Activated CD8-positive, alpha-beta memory T cell treated with anti-CD3 and anti-CD28 coated beads for 36 hours (primary cell): Measurements from ENCODE around the gene NKX1-2. TPM values are rescaled to one million over a fixed set of nuclear protein-coding genes. Genes with fewer than 3 reads are reported as not detected.

ENCODE experiments used
- CTCF ChIA-PET: fragments of 350-600 bp; sonication (Branson Sonifier 250); formaldehyde crosslinking; loops from one replicate; lab custom pipeline; 2021; ENCODE audit warnings: antibody characterized with exemption; lab: Charles Lee
- POLR2A ChIA-PET: fragments of 350-600 bp; sonication (Branson Sonifier 250); formaldehyde crosslinking; loops from one replicate; lab custom pipeline; 2021; ENCODE audit warnings: antibody characterized with exemption; lab: Charles Lee
- total RNA-seq, 2 experiments: library from RNA; stranded (reverse); gene quantifications; one replicate each; pipeline ENCODE4 v1.2.3, GENCODE V29; 2021

The NKX1-2 gene
- total RNA-seq, 2 experiments from 2014 or later = not detected

DNA sequence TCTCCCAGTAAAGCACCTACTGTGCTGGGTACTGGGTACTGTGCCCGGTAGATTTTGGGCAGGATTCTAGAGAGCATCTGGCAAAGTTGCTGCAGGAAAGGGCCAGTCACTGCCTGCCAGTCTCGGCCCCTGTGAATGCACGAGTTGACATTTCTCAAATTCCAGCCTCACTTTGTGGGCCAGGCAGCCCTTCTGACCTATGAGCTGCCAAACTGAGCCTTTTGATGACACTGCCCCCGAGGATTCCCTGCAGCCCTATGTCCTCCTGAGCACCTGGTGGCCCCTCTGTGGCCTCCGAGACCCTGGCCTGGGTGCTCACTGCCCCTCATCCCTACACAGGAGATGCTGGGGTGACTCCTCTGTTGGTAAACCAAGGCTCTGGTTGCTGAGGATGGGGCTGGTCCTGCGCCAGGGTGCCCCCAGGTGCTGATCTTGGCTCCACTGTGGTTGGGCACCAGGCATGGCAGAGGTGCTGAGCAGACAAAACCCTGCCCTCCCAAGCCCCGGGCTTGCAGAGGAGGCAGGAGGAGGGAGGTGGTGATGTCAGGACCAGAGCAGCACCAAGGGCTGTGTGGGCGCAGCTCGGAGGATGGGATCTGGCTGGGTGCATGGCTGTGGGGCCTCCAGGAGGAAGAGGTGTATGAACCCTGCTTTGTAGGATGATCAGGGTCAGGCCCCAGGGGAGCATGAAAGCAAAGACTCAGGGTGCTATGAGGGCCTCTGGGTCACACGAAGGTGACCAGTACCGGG lies 28.0 kb upstream of the NKX1-2 start:
- CTCF ChIA-PET = no interaction called here
- POLR2A ChIA-PET = no interaction called here

DNA sequence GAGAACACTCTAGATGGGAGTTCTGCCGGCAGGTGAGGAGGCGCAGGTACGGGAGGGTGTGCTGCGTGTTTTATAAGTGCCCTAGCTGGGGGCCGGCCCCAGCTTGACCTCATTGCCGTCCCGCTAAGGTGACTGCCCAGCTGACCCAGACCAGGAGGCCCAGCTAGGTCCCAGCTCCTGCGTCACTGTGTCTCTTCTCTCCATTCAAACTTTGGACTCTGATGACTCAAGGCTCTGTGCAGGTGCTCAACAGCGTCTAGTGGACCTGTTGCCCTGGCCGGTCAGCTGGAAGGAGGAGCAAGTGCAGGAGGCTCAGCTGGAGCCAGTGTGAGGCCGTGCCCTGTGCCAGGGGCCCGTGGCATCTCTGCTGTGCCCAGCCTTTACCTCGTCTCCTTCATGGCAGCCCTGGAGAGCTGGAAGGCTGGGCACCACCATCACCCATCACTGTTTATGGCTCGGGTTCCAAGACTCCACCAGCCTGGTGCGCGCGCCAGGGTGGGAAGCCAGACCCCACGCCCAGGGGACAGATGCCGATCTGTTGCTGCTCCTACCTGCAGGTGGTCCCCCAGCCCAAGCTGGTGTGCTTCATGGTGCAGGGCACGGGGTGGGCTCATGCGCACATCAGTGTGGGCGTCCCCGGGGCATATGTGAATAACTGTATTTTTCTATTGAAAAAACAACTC lies 26.3 kb upstream of the NKX1-2 start:
- ChIA-PET POLR2A (no interaction called here), CTCF (no interaction called here)

DNA sequence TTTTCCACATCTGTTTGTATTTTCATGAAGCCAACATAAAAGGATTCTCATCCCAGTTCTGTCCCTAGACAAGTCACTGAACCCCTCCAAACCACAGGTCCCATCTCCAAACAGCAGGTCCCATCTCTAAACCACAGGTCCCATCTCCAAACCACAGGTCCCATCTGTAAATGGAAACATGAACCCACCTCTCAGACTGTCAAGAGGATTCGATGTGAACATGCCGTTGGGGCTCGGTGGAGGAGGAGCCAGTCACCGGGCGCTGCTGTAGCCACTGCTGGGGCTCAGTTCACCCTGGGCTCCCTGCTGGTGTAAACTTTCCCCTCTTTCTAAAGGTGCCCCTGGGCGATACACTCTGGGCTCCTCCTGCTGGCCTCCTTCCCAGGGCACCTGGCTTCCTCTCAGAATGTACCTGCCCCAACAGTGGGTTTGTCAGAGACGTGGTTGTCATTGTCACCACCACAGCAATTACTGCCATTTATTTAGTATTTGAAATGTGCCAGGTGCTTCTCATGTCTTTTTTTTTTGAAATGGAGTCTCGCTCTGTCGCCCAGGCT lies 24.8 kb upstream of the NKX1-2 start:
- ChIA-PET CTCF (no interaction called here), POLR2A (no interaction called here)

DNA sequence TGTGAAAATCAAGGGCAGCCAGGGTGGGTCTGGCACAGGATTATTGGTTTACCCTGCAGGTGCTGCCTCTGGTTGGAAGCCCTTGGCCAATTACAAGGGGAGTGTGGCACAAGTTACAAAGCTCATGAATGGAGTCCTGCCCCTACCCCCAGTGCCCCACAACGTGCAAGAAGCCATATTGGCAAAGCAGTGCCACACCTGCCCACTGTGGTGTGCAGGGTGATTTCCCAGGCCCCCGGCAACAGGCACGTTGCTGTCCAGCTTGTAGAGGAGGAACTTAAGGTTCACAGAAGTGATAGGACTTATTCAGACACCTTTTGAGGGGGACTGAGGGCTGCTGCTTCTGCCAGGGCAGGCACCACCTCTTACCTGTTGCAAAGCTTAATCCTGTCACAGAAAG lies 23.2 kb upstream of the NKX1-2 start:
- CTCF ChIA-PET = no interaction called here
- POLR2A ChIA-PET = no interaction called here

DNA sequence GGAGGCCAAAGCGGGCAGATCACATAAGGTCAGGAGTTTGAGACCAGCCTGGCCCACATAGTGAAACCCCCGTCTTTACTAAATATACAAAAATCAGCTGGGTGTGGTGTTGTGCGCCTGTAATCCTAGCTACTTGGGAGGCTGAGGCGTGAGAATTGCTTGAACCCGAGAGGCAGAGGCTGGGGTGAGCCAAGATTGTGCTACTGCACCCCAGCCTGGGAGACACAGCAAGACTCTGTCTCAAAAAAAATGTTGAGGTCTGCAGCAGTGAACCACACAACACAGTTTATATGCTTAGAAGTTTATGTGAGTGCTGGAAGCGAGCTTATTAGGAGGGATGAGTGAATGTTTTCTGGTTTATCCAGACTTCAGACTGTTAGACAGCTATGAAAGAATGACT lies 22.2 kb upstream of the NKX1-2 start:
- CTCF ChIA-PET = no interaction called here
- POLR2A ChIA-PET = no interaction called here

DNA sequence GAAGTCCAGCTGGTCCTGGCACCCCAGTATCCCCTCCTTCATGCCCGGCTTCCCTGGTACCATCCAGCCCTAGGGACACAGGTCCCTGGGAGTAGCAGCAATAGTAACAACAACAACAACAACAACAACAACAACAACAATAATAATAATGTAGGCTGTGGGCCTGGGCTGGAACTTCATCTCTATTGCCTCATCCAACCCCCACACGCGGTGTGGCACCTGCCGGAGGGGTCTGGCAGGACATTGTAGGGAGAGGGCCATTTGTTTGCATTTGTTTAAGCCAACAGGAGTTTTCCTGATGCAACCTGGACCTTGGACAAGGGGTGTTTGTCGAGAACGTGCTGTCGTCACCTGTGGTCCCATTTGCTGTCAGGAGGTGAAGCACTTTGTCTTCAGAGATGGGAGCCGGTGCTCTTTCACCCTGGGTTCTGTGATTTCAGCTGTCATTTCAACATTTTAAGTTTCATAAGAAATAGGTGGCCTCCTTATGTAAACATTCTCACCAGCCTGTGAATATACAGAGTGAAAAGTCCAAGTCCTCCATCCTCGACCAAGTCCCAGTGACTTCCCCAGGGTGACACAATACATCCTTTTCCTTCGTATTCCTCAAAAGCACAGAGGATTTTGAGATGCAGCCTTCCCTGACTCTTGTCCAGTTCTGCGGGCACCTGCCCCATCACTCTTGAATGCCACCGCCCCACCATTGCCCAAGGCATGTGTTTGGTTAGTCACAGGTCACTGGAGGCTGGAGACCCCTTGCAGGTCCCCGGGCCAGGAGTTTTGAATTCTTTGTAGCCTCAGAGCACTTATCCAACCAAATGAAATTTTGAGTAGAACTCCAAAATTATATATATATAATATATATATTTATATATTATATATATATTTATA lies 21.0 kb upstream of the NKX1-2 start:
- CTCF ChIA-PET = no interaction called here

DNA sequence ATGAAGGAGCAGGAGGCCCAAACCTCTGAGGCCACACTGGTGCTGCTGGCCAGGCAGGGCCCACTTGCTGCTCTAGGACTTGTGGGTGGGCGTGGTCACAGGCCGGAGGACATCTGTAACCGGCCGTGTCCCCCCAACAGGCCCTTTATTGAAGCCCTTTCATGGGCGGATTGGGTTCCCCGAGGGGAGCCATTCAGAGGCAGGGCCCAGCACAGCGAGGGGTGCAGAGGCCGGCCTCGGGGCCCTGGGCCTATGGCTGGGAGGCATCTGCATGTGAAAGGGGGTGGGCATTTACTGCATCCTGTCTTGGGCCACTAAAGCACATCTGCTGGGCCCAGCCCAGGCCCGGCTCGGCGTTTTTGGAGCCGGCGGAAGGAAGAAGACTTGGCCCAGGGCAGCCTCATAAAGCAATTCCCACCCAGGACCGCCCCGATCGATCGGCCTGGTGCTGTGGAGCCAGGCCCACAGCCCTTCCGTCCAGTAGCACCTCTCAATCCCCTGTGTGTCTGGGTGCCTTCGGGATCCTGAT lies 20.2 kb upstream of the NKX1-2 start:
- CTCF ChIA-PET = no interaction called here
- POLR2A ChIA-PET = no interaction called here

More for the DNA sequence above, 21.0 kb upstream of the NKX1-2 start:
- POLR2A ChIA-PET = no interaction called here

DNA sequence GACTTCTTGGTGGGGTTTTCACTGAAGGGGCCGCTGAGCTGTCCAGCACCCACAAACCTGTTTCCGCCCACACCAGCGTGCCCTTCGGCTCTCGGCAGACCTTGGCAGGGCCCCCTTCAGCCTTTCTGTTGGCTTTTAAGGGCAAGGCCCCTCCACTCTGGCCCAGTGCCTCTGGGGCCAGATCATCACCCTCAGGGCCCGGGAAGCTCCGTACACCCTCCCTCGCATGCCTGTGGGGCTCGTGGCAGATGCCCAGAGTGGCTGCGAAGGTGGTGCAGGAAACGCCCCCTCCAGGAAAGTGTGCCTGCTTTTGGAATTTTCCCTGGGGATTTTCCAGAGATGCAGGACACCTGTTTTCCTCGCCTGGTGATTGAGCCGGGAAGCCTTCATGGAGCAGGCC lies 18.8 kb upstream of the NKX1-2 start:
- ChIA-PET CTCF (no interaction called here), POLR2A (no interaction called here)

DNA sequence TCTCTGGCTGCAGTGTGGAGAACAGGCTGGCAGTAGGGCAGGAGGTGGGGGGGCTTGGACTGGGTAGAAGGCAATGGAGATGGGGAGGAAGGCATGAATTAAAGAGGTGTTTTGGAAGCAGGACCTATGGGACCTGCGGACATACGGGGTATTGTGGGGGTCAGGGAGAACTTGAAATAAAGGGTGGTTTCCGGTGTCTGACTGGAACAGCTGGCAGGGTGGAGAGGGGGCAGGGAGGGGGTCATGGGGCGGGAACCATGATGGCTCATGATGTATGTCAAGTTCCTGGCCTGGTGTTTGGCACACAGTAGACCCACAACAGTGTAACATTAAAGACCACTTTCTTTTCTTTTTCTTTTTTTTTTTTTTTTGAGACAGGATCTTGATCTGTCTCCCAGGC lies 17.3 kb upstream of the NKX1-2 start:
- CTCF ChIA-PET = no interaction called here
- POLR2A ChIA-PET = no interaction called here

DNA sequence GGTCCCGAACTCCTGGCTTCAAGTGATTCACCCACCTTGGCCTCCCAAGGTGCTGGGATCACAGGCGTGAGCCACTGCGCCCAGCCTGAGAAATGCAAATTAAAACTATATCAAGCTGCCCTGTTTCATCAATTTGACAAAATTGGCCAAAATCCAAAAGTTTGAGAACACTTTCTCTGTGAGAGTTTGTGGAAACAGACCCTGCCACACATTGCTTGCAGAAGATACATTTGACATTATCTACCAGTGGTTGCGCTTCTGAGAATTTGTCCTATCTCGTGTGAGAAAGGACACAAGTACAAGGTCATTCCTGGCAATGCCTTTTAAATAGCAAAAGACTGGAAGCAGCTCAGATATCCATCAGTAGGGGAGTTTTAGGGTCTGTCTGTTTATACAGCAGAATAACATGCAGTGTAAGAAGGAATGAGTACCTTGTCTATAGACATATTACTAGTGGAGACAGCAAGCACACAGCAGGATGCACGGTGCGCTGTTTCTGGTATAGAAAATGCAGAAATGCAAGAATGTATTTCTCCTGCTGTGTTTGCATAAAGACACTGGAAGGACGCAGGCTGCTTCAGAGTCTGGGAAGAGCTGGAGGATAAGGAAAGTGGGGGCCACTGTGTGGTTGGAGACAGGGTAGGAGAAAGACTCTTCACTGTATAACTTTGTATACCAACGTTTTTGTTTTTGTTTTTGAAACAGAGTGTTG lies 16.1 kb upstream of the NKX1-2 start:
- ChIA-PET POLR2A (no interaction called here), CTCF (no interaction called here)

DNA sequence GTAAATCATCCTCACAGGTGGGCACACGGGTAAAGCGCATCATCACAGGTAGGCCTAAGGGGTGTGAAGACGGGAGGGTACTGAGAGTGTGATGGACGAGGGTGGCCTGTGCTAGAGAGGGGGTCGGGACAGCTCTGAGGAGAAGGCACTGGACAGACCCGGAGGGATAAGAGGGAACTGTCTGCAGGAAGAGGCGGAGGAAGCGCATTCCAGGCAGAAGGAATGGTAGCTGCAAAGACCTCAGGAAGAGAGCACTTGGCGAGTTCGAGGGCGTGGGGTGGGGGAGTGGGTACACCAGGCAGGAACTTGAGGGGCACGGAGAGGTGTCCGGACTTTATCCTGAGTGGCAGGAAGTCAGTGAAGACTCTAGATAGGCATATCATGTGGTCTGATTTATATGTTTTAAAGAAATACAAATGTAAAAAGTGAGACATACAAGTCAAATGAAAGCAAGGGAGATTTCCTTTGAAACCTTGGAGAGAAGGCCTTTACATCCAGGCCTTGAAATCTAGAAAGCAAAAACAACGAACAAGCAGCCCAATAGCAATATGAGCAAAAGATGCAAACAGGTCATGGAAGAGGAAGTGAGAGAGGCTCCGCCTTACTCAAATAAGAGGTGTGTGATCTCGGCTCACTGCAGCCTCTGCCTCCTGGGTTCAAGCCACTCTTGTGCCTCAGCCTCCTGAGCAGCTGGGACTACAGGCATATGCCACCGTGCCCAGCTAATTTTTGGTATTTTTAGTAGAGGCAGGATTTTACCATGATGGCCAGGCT lies 15.4 kb upstream of the NKX1-2 start:
- ChIA-PET POLR2A (no interaction called here), CTCF (interaction anchor here (1.3 kb wide), 1 partner anchor 65 kb away, joined by 4 read pairs; no protein-coding TSS in a partner anchor)

DNA sequence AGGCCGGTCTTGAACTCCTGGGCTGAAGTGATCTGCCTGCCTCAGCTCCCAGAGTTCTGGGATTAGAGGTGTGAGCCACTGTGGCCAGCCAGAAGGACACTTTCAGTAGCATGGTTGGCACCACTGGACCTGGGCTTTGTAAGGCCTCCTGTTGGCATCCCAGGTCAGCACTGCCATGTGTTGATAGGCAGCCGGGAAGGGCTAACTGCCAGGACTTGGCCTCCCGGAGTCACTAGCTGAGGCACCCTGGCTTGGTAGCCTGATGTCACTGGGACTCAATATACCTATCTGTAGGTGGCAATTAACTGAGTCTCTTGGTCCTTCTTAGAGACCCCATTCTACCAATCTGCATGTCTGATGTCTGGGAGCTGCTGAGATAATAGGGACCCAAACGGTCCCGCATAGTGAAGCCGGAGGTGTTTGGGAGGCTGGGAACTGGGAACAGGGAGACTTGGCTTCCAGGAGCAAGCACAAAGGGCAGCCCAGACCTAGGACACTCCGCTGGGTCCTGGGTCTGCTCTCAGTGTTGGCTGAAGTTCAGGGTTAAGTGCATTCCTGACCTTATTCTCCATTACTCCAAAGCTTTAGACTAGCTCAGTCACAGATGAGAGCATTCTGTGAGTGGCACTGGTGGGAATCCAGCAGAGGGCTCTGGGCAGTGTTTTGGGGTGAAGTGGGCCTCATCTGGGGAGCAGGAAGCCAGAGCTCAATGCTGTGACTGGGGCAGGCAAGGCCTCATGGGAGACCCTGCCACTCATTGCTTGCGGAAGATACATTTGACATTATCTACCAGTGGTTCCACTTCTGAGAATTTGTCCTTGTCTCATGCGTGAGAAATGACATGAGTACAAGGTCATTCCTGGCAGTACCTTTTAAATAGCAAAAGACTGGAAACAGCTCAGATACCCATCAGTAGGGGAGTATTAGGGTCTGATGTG lies 14.5 kb upstream of the NKX1-2 start:
- ChIA-PET POLR2A (no interaction called here), CTCF (interaction anchor here (1.3 kb wide), 1 partner anchor 66 kb away, joined by 4 read pairs; no protein-coding TSS in a partner anchor)

DNA sequence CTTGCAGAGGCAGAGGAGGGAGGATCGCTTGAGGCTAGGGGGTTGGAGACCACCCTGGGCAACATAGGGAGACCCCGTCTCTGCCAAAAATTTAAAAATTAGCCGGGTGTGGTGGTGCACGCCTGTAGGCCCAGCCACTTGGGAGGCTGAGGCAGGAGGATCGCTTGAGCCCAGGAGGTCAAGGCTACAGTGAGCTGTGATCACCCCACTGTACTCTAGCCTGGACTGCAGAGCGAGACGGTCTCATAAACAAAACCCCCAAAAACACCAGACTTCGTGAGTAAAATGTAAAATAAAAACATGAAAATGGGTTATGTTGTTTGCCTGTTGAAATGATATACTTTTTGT lies 12.5 kb upstream of the NKX1-2 start:
- POLR2A ChIA-PET = interaction anchor here (0.8 kb wide), 1 partner anchor 43 kb away, joined by 3 read pairs; the partner anchor contains the start of gene OAT
- CTCF ChIA-PET = no interaction called here

DNA sequence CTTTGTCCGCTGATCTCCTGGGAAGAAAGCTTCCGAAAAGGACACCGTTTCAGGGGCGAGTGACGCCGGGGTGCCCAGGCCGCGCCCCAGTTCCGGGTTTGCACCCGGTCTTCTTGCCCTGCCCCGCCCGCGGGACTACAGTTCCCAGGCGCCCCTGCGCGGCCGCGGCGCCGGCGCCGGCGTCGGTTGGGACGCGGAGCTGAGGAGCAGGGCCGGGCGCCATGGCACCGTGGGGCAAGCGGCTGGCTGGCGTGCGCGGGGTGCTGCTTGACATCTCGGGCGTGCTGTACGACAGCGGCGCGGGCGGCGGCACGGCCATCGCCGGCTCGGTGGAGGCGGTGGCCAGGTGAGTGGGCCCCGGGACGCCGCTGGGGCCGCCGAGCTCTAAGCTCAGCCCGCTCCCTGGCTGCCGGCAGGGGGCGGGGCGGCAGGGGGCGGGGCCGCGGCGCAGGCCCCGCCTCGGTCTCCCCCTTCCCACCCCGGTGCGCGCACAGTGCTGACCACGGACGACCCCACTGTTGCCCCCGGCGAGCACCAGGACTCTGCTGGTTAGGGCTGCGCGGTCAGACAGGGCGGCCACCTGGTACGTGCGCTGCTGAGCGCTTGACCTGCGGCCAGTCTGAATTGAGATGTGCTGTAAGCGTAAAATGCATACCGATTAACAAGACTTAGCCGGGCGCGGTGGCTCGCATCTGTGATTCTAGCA lies 12.0 kb upstream of the NKX1-2 start, which contains the start of gene LHPP:
LHPP (plus strand) TSS at position 182 of the 706 bp plus-strand sequence; CDS start at position 222, 40 bp downstream.
- POLR2A ChIA-PET = interaction anchor here (0.8 kb wide), 1 partner anchor 43 kb away, joined by 3 read pairs; the partner anchor contains the start of gene OAT
- CTCF ChIA-PET = interaction anchor here (1.0 to 1.1 kb wide), 4 partner anchors 10 to 72 kb away, joined by 3 read pairs; no protein-coding TSS in a partner anchor

DNA sequence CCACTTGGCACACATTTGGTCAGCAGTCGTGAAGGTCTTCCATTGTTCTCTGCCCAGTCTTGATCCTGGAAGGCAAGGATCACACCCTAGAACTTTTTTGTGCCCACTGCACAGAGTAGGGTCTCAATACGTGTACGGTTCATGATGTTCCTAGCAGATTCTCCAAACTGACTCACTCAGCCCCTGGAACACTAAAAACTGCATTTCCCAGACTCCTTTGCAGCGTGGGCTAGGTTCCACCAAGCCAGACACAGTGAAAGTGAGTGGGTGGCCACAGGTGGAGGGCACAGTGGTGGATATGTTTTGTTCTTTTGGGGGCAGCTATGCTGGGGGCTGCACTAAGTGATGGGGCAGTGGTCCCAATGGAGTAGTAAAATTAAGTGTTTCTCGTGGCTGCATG lies 10.3 kb upstream of the NKX1-2 start:
- POLR2A ChIA-PET = no interaction called here
- CTCF ChIA-PET = interaction anchor here (0.9 kb wide), 1 partner anchor 41 kb away, joined by 3 read pairs; the partner anchor contains the start of gene OAT

DNA sequence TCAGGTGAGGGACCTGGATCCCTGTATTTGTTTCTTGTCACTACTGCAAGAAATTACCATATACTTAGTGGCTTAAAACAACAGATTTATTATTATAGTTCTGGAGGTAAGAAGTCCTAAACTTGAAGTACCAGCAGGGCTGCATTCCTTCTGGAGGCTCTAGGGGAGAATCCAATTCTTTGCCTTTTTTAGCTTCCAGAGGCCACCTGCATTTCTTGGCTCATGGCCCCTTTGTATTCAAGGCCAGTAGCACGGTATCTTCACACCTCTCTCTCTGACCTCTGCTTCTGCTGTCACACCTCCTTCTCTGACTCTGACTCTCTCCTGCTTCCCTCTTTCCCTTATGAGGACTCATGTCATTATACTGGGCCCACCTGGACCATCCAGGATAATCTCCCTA lies 9.6 kb upstream of the NKX1-2 start:
- ChIA-PET CTCF (no interaction called here), POLR2A (no interaction called here)
